Keratinocyte (primary cell): ENCODE results near the gene SAMD15. TPM values are rescaled to one million over a fixed set of nuclear protein-coding genes. Genes with fewer than 3 reads are reported as not detected.

Source experiments
- DNase-seq: peaks from one replicate; pipeline ENCODE4 v3.0.0-alpha.2; 2011; ENCODE audit warnings: low read depth, missing footprints, low spot score
- FAIRE-seq: peaks from 2 replicates; lab custom pipeline; 2011; peaks lifted over from hg19 to GRCh38; lab: Jason Lieb, UNC
- H2AFZ ChIP-seq: 2 replicates; pipeline ENCODE4 v1.6.0; 2012; ENCODE audit warnings: low read length, control low read depth, inconsistent platforms; ENCODE audit not compliant: control insufficient read depth
- H3K27ac ChIP-seq: 2 replicates; pipeline ENCODE4 v1.5.1; 2011; ENCODE audit warnings: low read length; ENCODE audit not compliant: control insufficient read depth, insufficient read depth
- H3K27me3 ChIP-seq: 3 replicates; pipeline ENCODE4 v1.6.0; 2011; ENCODE audit warnings: low read length; ENCODE audit not compliant: control insufficient read depth, insufficient read depth; ENCODE audit errors: extremely low read depth
- H3K36me3 ChIP-seq, 2 experiments: 2 replicates in 1 of 2; 3 replicates in 1 of 2; pipeline ENCODE4 v1.5.1; 2011; ENCODE audit warnings: low read length in 2 of 2, mild to moderate bottlenecking in 1 of 2; ENCODE audit not compliant: control insufficient read depth in 2 of 2, insufficient read depth in 2 of 2; ENCODE audit errors: extremely low read depth in 1 of 2
- H3K4me1 ChIP-seq: 3 replicates; pipeline ENCODE4 v1.5.1; 2011; ENCODE audit warnings: low read length; ENCODE audit not compliant: control insufficient read depth, insufficient read depth; ENCODE audit errors: extremely low read depth
- H3K4me2 ChIP-seq: 3 replicates; pipeline ENCODE4 v1.6.0; 2011; ENCODE audit warnings: low read depth, low read length; ENCODE audit not compliant: control insufficient read depth, insufficient read depth; ENCODE audit errors: extremely low read depth
- H3K4me3 ChIP-seq, 3 experiments: fragments of 200-600 bp in 1 of 3; sonication (generic) in 1 of 3; 2 replicates in 2 of 3; 3 replicates in 1 of 3; pipeline ENCODE4 v1.5.1; 2011 to 2016; ENCODE audit warnings: low read length in 3 of 3, mild to moderate bottlenecking in 3 of 3, control low read depth in 2 of 3, inconsistent platforms in 1 of 3, low read depth in 1 of 3, mixed read lengths in 1 of 3, mixed run types in 1 of 3, moderate library complexity in 1 of 3; ENCODE audit not compliant: control insufficient read depth in 2 of 3, insufficient read depth in 2 of 3; ENCODE audit errors: extremely low read depth in 1 of 3
- H3K79me2 ChIP-seq: 2 replicates; pipeline ENCODE4 v1.6.0; 2012; ENCODE audit warnings: low read length; ENCODE audit not compliant: control insufficient read depth, insufficient read depth
- H3K9ac ChIP-seq: 3 replicates; pipeline ENCODE4 v1.6.0; 2011; ENCODE audit warnings: low read length; ENCODE audit not compliant: control insufficient read depth, insufficient read depth; ENCODE audit errors: extremely low read depth
- H3K9me1 ChIP-seq: 3 replicates; pipeline ENCODE4 v1.6.0; 2011; ENCODE audit warnings: low read length; ENCODE audit not compliant: control insufficient read depth, insufficient read depth; ENCODE audit errors: extremely low read depth
- H3K9me3 ChIP-seq: 2 replicates; pipeline ENCODE4 v1.5.1; 2012; ENCODE audit warnings: low read depth, low read length; ENCODE audit not compliant: control insufficient read depth
- H4K20me1 ChIP-seq: 3 replicates; pipeline ENCODE4 v1.6.0; 2011; ENCODE audit warnings: low read length; ENCODE audit not compliant: control insufficient read depth, insufficient read depth; ENCODE audit errors: extremely low read depth
- CTCF ChIP-seq, 3 experiments: IDR thresholded peaks in 1 of 3; conservative IDR thresholded peaks in 1 of 3; optimal IDR thresholded peaks in 1 of 3; 2 replicates in 2 of 3; 3 replicates in 1 of 3; pipeline versions ENCODE3 to v1.5.1; 2011; ENCODE audit warnings: low read length in 3 of 3, mild to moderate bottlenecking in 3 of 3, moderate library complexity in 2 of 3, control low read depth in 1 of 3, inconsistent platforms in 1 of 3; ENCODE audit not compliant: insufficient read depth in 2 of 3; ENCODE audit errors: extremely low read depth in 1 of 3
- EZH2 ChIP-seq: IDR thresholded peaks from one replicate; pipeline ENCODE4 v1.6.1; 2012; ENCODE audit warnings: inconsistent platforms, mild to moderate bottlenecking, low read length, moderate library complexity
- dilution Hi-C: fragments of 300-500 bp; cut with MboI; formaldehyde crosslinking; loops from one replicate; pipeline ENCODE4 v1.7.0; 2020; ENCODE audit warnings: low sequenced_read_pairs; ENCODE audit not compliant: extremely low pct_ligation_motif_present
- polyA plus RNA-seq, 5 experiments: library from polyadenylated mRNA; depleted of rRNA in 3 of 5; stranded (reverse) in 3 of 5; stranded (forward) in 1 of 5; unstranded in 1 of 5; fragments of >200 nt; gene quantifications; 1 replicate in 1 of 5; 2 replicates in 3 of 5; 3 replicates in 1 of 5; pipeline versions ENCODE4 v1.2.1 to v1.2.3, GENCODE V29; 2011 to 2012; ENCODE audit warnings: missing spikeins in 2 of 5, low read depth in 1 of 5, low replicate concordance in 1 of 5

Gene SAMD15
- polyA plus RNA-seq, 1 donor (not counting 4 experiments of a cell fraction or from before 2014, with no cell fraction given), result 0.77 TPM

GRCh38 chr14:77353469-77354141, 23.6 kb upstream of the SAMD15 start:
- DNase-seq (no peak), FAIRE-seq (no peak)
- Histone ChIP-seq H3K27ac (no peak overlapping the region), H3K27me3 (no peaks in the 10 kb centered on the region), H3K4me3 (no peak overlapping the region), H3K9me1 (no peaks in the 10 kb centered on the region), H3K9ac (no peak overlapping the region), H4K20me1 (no peaks in the 10 kb centered on the region), H3K4me1 (no peaks in the 10 kb centered on the region), H3K4me2 (no peak overlapping the region), H2AFZ (no peak overlapping the region), H3K36me3 (peaks cover 0 to 2% of the 10 kb centered on the region in 2 experiments), H3K79me2 (no peaks in the 10 kb centered on the region), H3K9me3 (no peaks in the 10 kb centered on the region)
- dilution Hi-C loops, result no loop called here
- no peak for TF ChIP-seq CTCF (optimal IDR thresholded peaks at IDR 0.05 in 1 of 3, IDR thresholded peaks at IDR 0.05 in 1 of 3, conservative IDR thresholded peaks at IDR 0.05 in 1 of 3; ENCODE audit: extremely low read depth in 1 of 3, insufficient read depth in 2 of 3, low read length in 3 of 3)
- no peak for TF ChIP-seq EZH2

GRCh38 chr14:77355811-77356210, 21.4 kb upstream of the SAMD15 start:
- TF ChIP-seq CTCF (optimal IDR thresholded peaks at IDR 0.05 in 1 of 3, IDR thresholded peaks at IDR 0.05 in 1 of 3, conservative IDR thresholded peaks at IDR 0.05 in 1 of 3; ENCODE audit: extremely low read depth in 1 of 3, insufficient read depth in 2 of 3, low read length in 3 of 3), result no peak
- no peak for TF ChIP-seq EZH2
- Histone ChIP-seq H2AFZ (no peak overlapping the region), H3K9me1 (no peaks in the 10 kb centered on the region), H3K4me1 (no peaks in the 10 kb centered on the region), H3K79me2 (no peaks in the 10 kb centered on the region), H3K27me3 (no peaks in the 10 kb centered on the region), H3K27ac (no peak overlapping the region), H3K9ac (no peak overlapping the region), H3K36me3 (no peaks in the 10 kb centered on the region), H3K9me3 (no peaks in the 10 kb centered on the region), H3K4me2 (no peak overlapping the region), H3K4me3 (no peak overlapping the region), H4K20me1 (no peaks in the 10 kb centered on the region)
- dilution Hi-C loops, result no loop called here
- DNase-seq, result no peak
- FAIRE-seq, result no peak
